Measurements from ENCODE around the gene TTN.

The TTN gene

GRCh38 chr2:178844269-178844668 is 37.0 kb upstream of the TTN start:
- no peak for TF ChIP-seq CTCF (IDR thresholded peaks at IDR 0.05; ENCODE audit: low read depth, low read length, missing control alignments)
- no peak overlapping the region for H3K4me3 ChIP-seq (ENCODE audit: low read depth, low read length)
- DNase-seq (ENCODE audit: low read depth): no peak

DNA sequence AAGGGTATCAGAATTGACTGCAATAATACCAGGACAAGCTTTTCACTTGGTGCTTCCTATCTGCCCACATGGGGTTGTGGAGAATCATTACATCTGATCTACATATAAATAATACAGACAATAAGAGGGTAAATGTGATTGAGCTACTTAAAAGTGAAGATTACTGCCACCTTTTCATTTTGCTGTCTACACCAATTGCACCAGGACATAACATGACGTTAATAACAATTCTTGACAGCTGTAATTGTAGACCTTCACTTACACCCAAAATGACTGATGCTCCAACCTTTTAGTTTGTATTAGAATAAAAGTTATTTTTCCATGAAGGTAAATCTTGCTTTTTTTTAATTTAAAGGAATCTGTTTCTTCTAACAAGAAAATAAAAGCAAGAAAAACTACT is 36.5 kb upstream of the TTN start:
- no peak overlapping the region for H3K4me3 ChIP-seq (ENCODE audit: low read depth, low read length)
- no peak for DNase-seq (ENCODE audit: low read depth)
- no peak for TF ChIP-seq CTCF (IDR thresholded peaks at IDR 0.05; ENCODE audit: low read depth, low read length, missing control alignments)

- TF ChIP-seq CTCF (IDR thresholded peaks at IDR 0.05; ENCODE audit: low read depth, low read length, missing control alignments): no peak
- H3K4me3 ChIP-seq (ENCODE audit: low read depth, low read length): no peak overlapping the region
- no peak for DNase-seq (ENCODE audit: low read depth)
These were observed 29.6 kb upstream of the TTN start for GRCh38 chr2:178836807-178837206.

GRCh38 chr2:178834086-178834485 is 26.9 kb upstream of the TTN start:
- TF ChIP-seq CTCF (IDR thresholded peaks at IDR 0.05; ENCODE audit: low read depth, low read length, missing control alignments): no peak
- no peak for DNase-seq (ENCODE audit: low read depth)
- no peak overlapping the region for H3K4me3 ChIP-seq (ENCODE audit: low read depth, low read length)

DNA sequence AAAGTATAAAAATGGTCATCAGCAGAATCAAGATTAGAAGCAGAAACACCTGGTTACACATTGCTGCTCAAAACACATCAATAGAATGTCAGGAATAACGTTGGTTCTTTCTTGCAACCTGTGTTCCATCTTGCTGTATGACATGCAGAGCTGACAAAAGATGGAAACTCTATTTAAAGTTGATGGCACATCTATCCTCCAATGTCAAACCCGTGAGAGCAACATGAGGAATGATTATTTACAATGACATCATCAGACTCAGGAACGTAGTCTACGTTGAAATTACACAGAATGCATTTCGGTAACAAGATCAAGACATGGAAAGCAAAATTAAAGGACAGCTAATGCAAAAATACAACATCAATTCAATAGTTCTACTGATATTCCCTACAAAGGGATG is 26.2 kb upstream of the TTN start:
- DNase-seq (ENCODE audit: low read depth): no peak
- no peak for TF ChIP-seq CTCF (IDR thresholded peaks at IDR 0.05; ENCODE audit: low read depth, low read length, missing control alignments)

DNA sequence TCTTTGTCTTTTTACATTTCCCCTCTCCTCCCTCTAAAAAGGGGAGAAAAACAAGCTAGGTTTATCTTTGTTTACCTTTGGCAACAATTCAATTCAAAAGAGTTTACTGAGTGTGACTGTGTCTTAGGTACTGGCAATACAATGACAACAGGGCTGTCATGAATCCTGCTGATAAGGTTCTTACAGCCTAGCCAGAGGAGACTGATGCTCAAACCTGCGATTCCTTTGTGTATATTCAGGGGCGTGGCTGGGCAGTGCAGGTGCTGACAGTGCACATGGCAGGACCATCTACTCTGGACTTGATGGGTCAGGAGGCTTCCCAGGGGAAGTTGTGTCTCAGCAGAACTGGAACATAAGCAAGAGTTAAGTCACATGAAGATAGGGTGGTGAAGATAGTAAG is 23.2 kb upstream of the TTN start:
- no peak overlapping the region for H3K4me3 ChIP-seq (ENCODE audit: low read depth, low read length)
- no peak for TF ChIP-seq CTCF (IDR thresholded peaks at IDR 0.05; ENCODE audit: low read depth, low read length, missing control alignments)
- DNase-seq (ENCODE audit: low read depth): no peak

More for the DNA sequence above, 26.2 kb upstream of the TTN start:
- H3K4me3 ChIP-seq (ENCODE audit: low read depth, low read length): no peak overlapping the region

DNA sequence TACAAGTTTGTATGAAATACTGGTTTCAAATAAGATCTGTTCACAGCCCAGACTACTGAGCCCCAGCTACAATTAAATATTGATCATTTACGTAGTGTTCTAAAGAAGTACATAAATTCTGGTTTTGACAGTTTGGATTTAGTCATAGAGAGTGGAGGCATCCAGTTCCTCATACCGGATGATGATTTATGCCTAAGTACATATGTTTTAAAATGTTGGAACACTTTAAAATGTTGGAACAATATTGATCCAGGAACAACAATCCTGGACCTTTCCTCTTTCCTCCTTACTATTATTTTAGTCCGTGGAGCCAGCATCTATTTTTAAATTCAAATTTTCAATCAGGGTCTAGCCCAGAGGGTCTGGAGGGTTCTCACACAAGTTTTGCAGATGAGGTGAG is 22.8 kb upstream of the TTN start:
- TF ChIP-seq CTCF (IDR thresholded peaks at IDR 0.05; ENCODE audit: low read depth, low read length, missing control alignments): no peak
- DNase-seq (ENCODE audit: low read depth): no peak
- no peak overlapping the region for H3K4me3 ChIP-seq (ENCODE audit: low read depth, low read length)
